IgD-negative memory B cell (primary cell): ENCODE results near the gene SLC16A10. TPM values are rescaled to one million over a fixed set of nuclear protein-coding genes. Genes with fewer than 3 reads are reported as not detected.
"Not testable (repeated sequence)": the region's sequence is repeated elsewhere in the genome, so short reads cannot be mapped to it uniquely, and the experiment has no call there.

ENCODE experiments used
- H3K27ac Mint-ChIP-seq, 3 donors: one replicate each; pipeline ENCODE4 v1.8.0; 2020 to 2022; ENCODE audit warnings: mild to moderate bottlenecking in 3 of 3, mixed read lengths in 3 of 3, moderate library complexity in 1 of 3
- H3K27me3 Mint-ChIP-seq: one replicate; pipeline ENCODE4 v1.8.0; 2021; ENCODE audit warnings: mixed read lengths
- H3K36me3 Mint-ChIP-seq: one replicate; pipeline ENCODE4 v1.8.0; 2020; ENCODE audit warnings: mild to moderate bottlenecking, mixed read lengths
- H3K4me1 Mint-ChIP-seq, 3 donors: one replicate each; pipeline ENCODE4 v1.8.0; 2020 to 2022; ENCODE audit warnings: mixed read lengths in 3 of 3, mild to moderate bottlenecking in 1 of 3
- H3K4me3 Mint-ChIP-seq, 4 donors: one replicate each; pipeline ENCODE4 v1.8.0; 2020 to 2022; ENCODE audit warnings: mild to moderate bottlenecking in 4 of 4, mixed read lengths in 4 of 4, moderate library complexity in 3 of 4
- H3K9me3 Mint-ChIP-seq, 3 donors: one replicate each; pipeline ENCODE4 v1.8.0; 2020 to 2021; ENCODE audit warnings: mixed read lengths in 3 of 3, mild to moderate bottlenecking in 1 of 3
- polyA plus RNA-seq: library from polyadenylated mRNA; unstranded; fragments of 300-500 nt; fragmentation: Illumina TruSeq; gene quantifications from one replicate; pipeline ENCODE4 v1.2.3, GENCODE V29; 2021

SLC16A10 gene
- polyA plus RNA-seq, 1 donor from 2014 or later = 1.2 TPM

- Mint-ChIP-seq H3K4me3 (no peak overlapping the region), H3K9me3 (no peaks in the 10 kb centered on the region), H3K36me3 (peaks cover 1% of the 10 kb centered on the region), H3K4me1 (peaks cover 4 to 7% (median 6%) of the 10 kb centered on the region in 3 donors), H3K27ac (no peak overlapping the region), H3K27me3 (no peaks in the 10 kb centered on the region)
These were observed 88.9 kb downstream of the SLC16A10 start for GRCh38 chr6:111176038-111176759.

GRCh38 chr6:111176760-111177099 lies 89.4 kb downstream of the SLC16A10 start:
- Mint-ChIP-seq H3K27me3 (no peaks in the 10 kb centered on the region), H3K36me3 (peaks cover 1% of the 10 kb centered on the region), H3K4me1 (peaks cover 3 to 6% (median 4%) of the 10 kb centered on the region in 3 donors), H3K4me3 (no peak overlapping the region), H3K27ac (no peak overlapping the region), H3K9me3 (no peaks in the 10 kb centered on the region)

GRCh38 chr6:111177131-111177530 lies 89.8 kb downstream of the SLC16A10 start:
- Mint-ChIP-seq H3K27me3 (no peaks in the 10 kb centered on the region), H3K9me3 (no peaks in the 10 kb centered on the region), H3K4me1 (peaks cover 0 to 4% (median 4%) of the 10 kb centered on the region in 3 donors), H3K4me3 (no peak overlapping the region), H3K27ac (no peak overlapping the region), H3K36me3 (no peaks in the 10 kb centered on the region)

GRCh38 chr6:111183702-111184517 lies 96.6 kb downstream of the SLC16A10 start:
- Mint-ChIP-seq H3K4me1 (no peaks in the 10 kb centered on the region), H3K9me3 (no peaks in the 10 kb centered on the region), H3K27ac (no peak overlapping the region), H3K36me3 (no peaks in the 10 kb centered on the region), H3K4me3 (no peak overlapping the region), H3K27me3 (no peaks in the 10 kb centered on the region)

GRCh38 chr6:111184827-111185532 lies 97.7 kb downstream of the SLC16A10 start:
- no peaks in the 10 kb centered on the region for H3K36me3 Mint-ChIP-seq
- no peak overlapping the region for H3K27ac Mint-ChIP-seq
- no peak overlapping the region for H3K4me3 Mint-ChIP-seq
- no peaks in the 10 kb centered on the region for H3K4me1 Mint-ChIP-seq
- H3K27me3 Mint-ChIP-seq = no peaks in the 10 kb centered on the region
- H3K9me3 Mint-ChIP-seq = peaks cover 0 to 3% (median 0%) of the 10 kb centered on the region in 3 donors

GRCh38 chr6:111185954-111186353 lies 98.7 kb downstream of the SLC16A10 start:
- Mint-ChIP-seq H3K36me3 (no peaks in the 10 kb centered on the region), H3K4me1 (no peaks in the 10 kb centered on the region), H3K27me3 (no peaks in the 10 kb centered on the region), H3K9me3 (peaks cover 0 to 3% (median 0%) of the 10 kb centered on the region in 3 donors), H3K27ac (no peak overlapping the region), H3K4me3 (no peak overlapping the region)

- no peak overlapping the region for H3K4me3 Mint-ChIP-seq
- no peak overlapping the region for H3K27ac Mint-ChIP-seq
- peaks cover 0 to 3% (median 0%) of the 10 kb centered on the region in 3 donors for H3K9me3 Mint-ChIP-seq
- no peaks in the 10 kb centered on the region for H3K27me3 Mint-ChIP-seq
- peaks cover 0 to 2% (median 0%) of the 10 kb centered on the region in 3 donors for H3K4me1 Mint-ChIP-seq
- H3K36me3 Mint-ChIP-seq = no peaks in the 10 kb centered on the region
These were observed 100.6 kb downstream of the SLC16A10 start for GRCh38 chr6:111187874-111188273.

- H3K4me1 Mint-ChIP-seq, H3K27ac Mint-ChIP-seq, H3K9me3 Mint-ChIP-seq, H3K27me3 Mint-ChIP-seq, H3K36me3 Mint-ChIP-seq, H3K4me3 Mint-ChIP-seq: not testable (repeated sequence)
These were observed 102.4 kb downstream of the SLC16A10 start for GRCh38 chr6:111189666-111190210.

GRCh38 chr6:111190637-111191036 lies 103.3 kb downstream of the SLC16A10 start:
- Mint-ChIP-seq H3K27me3 (no peaks in the 10 kb centered on the region), H3K4me3 (no peak overlapping the region), H3K9me3 (peaks cover 0 to 3% (median 0%) of the 10 kb centered on the region in 3 donors), H3K4me1 (peaks cover 0 to 2% (median 0%) of the 10 kb centered on the region in 3 donors), H3K27ac (no peak overlapping the region), H3K36me3 (no peaks in the 10 kb centered on the region)

- H3K27me3 Mint-ChIP-seq, H3K9me3 Mint-ChIP-seq, H3K4me1 Mint-ChIP-seq, H3K36me3 Mint-ChIP-seq, H3K4me3 Mint-ChIP-seq, H3K27ac Mint-ChIP-seq: not testable (repeated sequence)
These were observed 103.8 kb downstream of the SLC16A10 start for GRCh38 chr6:111191136-111191535.

- no peaks in the 10 kb centered on the region for H3K27me3 Mint-ChIP-seq
- no peak overlapping the region for H3K27ac Mint-ChIP-seq
- H3K4me3 Mint-ChIP-seq = no peak overlapping the region
- H3K36me3 Mint-ChIP-seq = no peaks in the 10 kb centered on the region
- H3K9me3 Mint-ChIP-seq = peaks cover 0 to 3% (median 0%) of the 10 kb centered on the region in 3 donors
- peaks cover 0 to 2% (median 0%) of the 10 kb centered on the region in 3 donors for H3K4me1 Mint-ChIP-seq
These were observed 105.7 kb downstream of the SLC16A10 start for GRCh38 chr6:111192911-111193555.

GRCh38 chr6:111195656-111196055 lies 108.4 kb downstream of the SLC16A10 start:
- no peaks in the 10 kb centered on the region for H3K36me3 Mint-ChIP-seq
- H3K27ac Mint-ChIP-seq = no peak overlapping the region
- H3K4me1 Mint-ChIP-seq = peaks cover 7 to 11% (median 10%) of the 10 kb centered on the region in 3 donors

GRCh38 chr6:111198841-111199240 lies 111.5 kb downstream of the SLC16A10 start:
- Mint-ChIP-seq H3K27ac (no peak overlapping the region), H3K9me3 (no peaks in the 10 kb centered on the region), H3K4me3 (no peak overlapping the region), H3K27me3 (no peaks in the 10 kb centered on the region), H3K36me3 (no peaks in the 10 kb centered on the region), H3K4me1 (peaks cover 14 to 20% (median 18%) of the 10 kb centered on the region in 3 donors)

More at GRCh38 chr6:111195656-111196055, 108.4 kb downstream of the SLC16A10 start:
- no peak overlapping the region for H3K4me3 Mint-ChIP-seq
- no peaks in the 10 kb centered on the region for H3K27me3 Mint-ChIP-seq
- no peaks in the 10 kb centered on the region for H3K9me3 Mint-ChIP-seq

GRCh38 chr6:111199935-111200334 lies 112.6 kb downstream of the SLC16A10 start:
- H3K9me3 Mint-ChIP-seq = no peaks in the 10 kb centered on the region
- H3K4me3 Mint-ChIP-seq = peak overlapping the region in 2 of 4 donors; percentile 77 to 79
- H3K4me1 Mint-ChIP-seq = peaks cover 14 to 20% (median 18%) of the 10 kb centered on the region in 3 donors
- no peaks in the 10 kb centered on the region for H3K27me3 Mint-ChIP-seq
- peak overlapping the region in 2 of 3 donors; percentile 9 to 79 for H3K27ac Mint-ChIP-seq
- H3K36me3 Mint-ChIP-seq = no peaks in the 10 kb centered on the region
